ENCODE data around the gene NUP188. TPM values are rescaled to one million over a fixed set of nuclear protein-coding genes. Genes with fewer than 3 reads are reported as not detected.
"Not testable (repeated sequence)": the region's sequence is repeated elsewhere in the genome, so short reads cannot be mapped to it uniquely, and the experiment has no call there.

The NUP188 gene
- total RNA-seq, 2 experiments from 2014 or later = 88.0 to 108 TPM

DNA sequence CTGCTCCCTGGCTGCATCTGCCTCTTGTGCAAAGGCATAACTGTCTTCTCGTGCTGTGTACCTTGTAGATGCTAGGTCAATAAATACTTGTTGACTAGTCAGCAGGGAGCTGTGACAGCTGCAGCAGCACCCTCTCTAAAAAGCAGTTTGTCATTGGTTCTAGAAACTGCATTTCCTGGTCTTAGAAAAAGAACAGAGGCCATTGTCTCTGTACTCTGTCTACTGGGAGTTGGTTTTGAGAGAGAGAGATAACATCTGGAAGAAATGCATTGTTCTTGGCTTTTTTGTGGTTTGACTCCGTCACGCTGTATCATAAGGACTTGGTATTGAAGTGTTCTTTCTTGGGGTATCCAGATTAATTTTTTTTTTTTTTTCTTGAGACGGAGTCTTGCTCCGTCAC is 48.3 kb downstream of the NUP188 start:
- peaks cover 54% of the 10 kb centered on the region for H3K36me3 Mint-ChIP-seq
- H3K27ac Mint-ChIP-seq = no peak overlapping the region
- CTCF ChIA-PET = no interaction called here
- no peaks in the 10 kb centered on the region for H3K27me3 Mint-ChIP-seq
- DNase-seq (no peak), ATAC-seq (no peak)
- peaks cover 1% of the 10 kb centered on the region for H3K4me1 Mint-ChIP-seq
- no peak overlapping the region for H3K4me3 Mint-ChIP-seq
- H3K9me3 Mint-ChIP-seq (ENCODE audit: low read depth) = no peaks in the 10 kb centered on the region

- Mint-ChIP-seq H3K27ac (no peak overlapping the region), H3K36me3 (peaks cover 66% of the 10 kb centered on the region), H3K27me3 (no peaks in the 10 kb centered on the region), H3K4me3 (no peak overlapping the region), H3K9me3 (ENCODE audit: low read depth) (no peaks in the 10 kb centered on the region), H3K4me1 (no peaks in the 10 kb centered on the region)
- ATAC-seq (no peak), DNase-seq (no peak)
- CTCF ChIA-PET = interaction anchor here (1.5 to 1.9 kb wide), 2 partner anchors 30 to 180 kb away, joined by 4 read pairs; partner anchors contain the start of genes ENDOG and SH3GLB2
These were observed 51.0 kb downstream of the NUP188 start for GRCh38 chr9:128998462-128998861.

DNA sequence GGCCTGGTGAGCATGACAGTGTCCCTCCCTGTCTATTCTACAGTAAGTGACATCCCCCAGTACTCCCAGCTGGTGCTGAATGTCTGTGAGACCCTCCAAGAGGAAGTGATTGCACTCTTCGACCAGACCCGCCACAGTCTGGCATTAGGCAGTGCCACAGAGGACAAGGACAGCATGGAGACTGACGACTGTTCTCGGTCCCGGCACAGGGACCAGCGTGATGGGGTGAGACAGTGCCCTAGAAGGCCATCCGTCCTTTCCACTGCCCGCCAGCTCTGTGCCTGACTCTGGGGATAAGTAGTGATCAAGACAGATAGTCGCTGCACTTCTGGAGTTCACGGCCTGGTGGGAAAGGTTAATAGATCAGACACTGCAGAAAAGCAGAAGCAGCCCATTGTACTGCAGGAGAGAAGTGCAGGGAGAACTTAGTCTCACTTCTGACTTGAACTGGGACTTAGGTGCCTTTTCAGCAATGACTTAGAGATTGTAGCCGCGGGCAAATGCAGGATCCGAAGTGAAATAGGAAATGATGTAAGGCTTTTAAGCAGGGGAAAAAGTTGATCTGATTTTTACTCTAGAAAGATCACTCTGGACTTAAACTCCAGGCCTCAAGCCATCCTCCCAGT is 52.2 kb downstream of the NUP188 start:
- DNase-seq (no peak), ATAC-seq (no peak)
- no peaks in the 10 kb centered on the region for H3K4me1 Mint-ChIP-seq
- H3K36me3 Mint-ChIP-seq = peaks cover 58% of the 10 kb centered on the region
- H3K27ac Mint-ChIP-seq = no peak overlapping the region
- CTCF ChIA-PET = no interaction called here
- no peak overlapping the region for H3K4me3 Mint-ChIP-seq
- no peaks in the 10 kb centered on the region for H3K9me3 Mint-ChIP-seq (ENCODE audit: low read depth)
- no peaks in the 10 kb centered on the region for H3K27me3 Mint-ChIP-seq

DNA sequence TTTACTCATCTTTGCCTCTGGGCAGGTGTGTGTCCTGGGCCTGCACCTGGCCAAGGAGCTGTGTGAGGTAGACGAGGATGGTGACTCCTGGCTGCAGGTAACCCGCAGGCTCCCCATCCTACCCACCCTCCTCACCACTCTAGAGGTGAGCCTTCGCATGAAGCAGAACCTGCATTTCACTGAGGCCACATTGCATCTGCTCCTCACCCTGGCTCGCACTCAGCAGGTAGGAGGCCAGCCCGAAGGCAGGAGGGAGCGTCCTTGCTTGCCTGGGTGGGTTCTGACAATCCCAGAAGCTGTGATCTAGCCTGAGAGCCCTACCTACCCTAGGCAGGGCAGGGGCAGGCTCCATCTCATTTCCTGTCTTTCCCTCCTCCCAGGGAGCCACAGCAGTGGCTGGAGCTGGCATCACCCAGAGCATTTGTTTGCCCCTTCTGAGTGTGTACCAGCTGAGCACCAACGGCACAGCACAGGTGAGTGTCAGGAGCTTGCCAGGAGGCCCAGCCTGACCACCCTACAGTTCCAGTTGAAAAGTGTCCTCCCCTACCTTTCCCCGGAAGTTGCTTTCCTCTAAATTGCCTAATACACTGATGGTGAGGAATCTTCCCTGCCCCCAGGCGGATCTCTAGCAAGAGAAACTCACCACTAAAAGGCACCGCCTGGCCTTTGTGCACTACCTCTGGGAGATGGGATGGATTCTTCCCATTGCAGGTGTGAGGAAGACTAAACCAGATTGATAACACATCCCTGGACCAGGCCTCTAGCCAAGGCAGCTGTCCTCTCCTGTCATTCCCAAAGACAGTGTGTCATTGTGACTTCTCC is 54.2 kb downstream of the NUP188 start:
- Mint-ChIP-seq H3K36me3 (peaks cover 50% of the 10 kb centered on the region), H3K9me3 (ENCODE audit: low read depth) (no peaks in the 10 kb centered on the region), H3K27me3 (no peaks in the 10 kb centered on the region), H3K4me3 (no peak overlapping the region), H3K27ac (no peak overlapping the region), H3K4me1 (no peaks in the 10 kb centered on the region)
- DNase-seq = no peak
- no peak for ATAC-seq
- CTCF ChIA-PET = no interaction called here

- no peaks in the 10 kb centered on the region for H3K27me3 Mint-ChIP-seq
- no peaks in the 10 kb centered on the region for H3K9me3 Mint-ChIP-seq (ENCODE audit: low read depth)
- H3K36me3 Mint-ChIP-seq = peaks cover 43% of the 10 kb centered on the region
- H3K4me1 Mint-ChIP-seq = no peaks in the 10 kb centered on the region
- no peak for ATAC-seq
- no peak overlapping the region for H3K27ac Mint-ChIP-seq
- no peak for DNase-seq
- H3K4me3 Mint-ChIP-seq = no peak overlapping the region
- CTCF ChIA-PET = interaction anchor here (1.2 kb wide), 1 partner anchor 185 kb away, joined by 4 read pairs; the partner anchor contains the start of gene ENDOG
These were observed 55.5 kb downstream of the NUP188 start for GRCh38 chr9:129002992-129003391.

DNA sequence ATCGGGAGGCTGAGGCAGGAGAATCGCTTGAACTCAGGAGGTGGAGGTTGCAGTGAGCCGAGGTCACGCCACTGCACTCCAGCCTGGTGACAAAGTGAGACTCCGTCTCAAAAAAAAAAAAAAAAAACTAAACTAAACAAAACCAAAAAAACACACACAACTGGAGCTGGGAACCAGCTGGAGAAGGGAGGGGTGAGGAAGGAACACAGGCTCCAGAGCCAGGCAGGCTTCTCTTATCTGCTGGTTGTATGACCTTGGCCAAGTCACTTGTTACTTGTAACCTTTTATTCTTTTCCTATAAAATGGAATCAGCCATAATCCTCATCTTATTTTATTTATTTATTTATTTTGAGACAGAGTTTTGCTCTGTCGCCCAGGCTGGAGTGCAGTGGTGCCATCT is 56.7 kb downstream of the NUP188 start:
- H3K4me3 Mint-ChIP-seq; H3K27me3 Mint-ChIP-seq; ATAC-seq; H3K27ac Mint-ChIP-seq; DNase-seq; H3K9me3 Mint-ChIP-seq (ENCODE audit: low read depth); H3K4me1 Mint-ChIP-seq: not testable (repeated sequence)
- peaks cover 38% of the 10 kb centered on the region for H3K36me3 Mint-ChIP-seq
- CTCF ChIA-PET = interaction anchor here (0.7 to 2.5 kb wide), 2 partner anchors 19 to 136 kb away, joined by 3 to 7 read pairs; no protein-coding TSS in a partner anchor

DNA sequence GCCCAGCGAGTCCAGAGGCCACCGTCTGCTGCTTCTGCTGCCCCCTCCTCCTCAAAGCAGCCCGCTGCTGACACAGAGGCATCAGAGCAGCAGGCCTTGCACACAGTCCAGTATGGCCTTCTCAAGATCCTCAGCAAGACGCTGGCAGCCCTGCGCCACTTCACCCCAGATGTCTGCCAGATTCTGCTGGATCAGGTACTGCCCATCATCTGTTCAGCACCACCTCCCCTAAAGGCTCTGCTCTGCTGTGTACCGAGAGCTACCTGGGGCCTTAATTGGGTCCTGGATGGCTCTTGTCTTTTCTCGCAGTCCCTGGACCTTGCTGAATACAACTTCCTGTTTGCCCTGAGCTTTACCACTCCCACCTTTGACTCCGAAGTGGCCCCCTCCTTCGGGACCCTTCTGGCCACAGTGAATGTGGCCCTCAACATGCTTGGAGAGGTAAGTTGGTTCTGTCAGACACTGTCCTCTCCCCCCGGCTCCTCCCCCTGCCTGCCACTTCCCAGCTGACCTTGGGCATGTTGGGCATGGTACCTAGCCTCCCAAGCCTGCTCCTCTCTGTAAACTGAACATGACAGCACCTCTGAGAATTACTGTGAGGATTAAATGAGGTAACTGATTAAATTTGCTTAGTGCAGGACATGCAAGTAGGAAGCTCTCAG is 58.0 kb downstream of the NUP188 start:
- H3K4me1 Mint-ChIP-seq = no peaks in the 10 kb centered on the region
- H3K9me3 Mint-ChIP-seq (ENCODE audit: low read depth) = no peaks in the 10 kb centered on the region
- ATAC-seq = no peak
- no peaks in the 10 kb centered on the region for H3K27me3 Mint-ChIP-seq
- CTCF ChIA-PET = interaction anchor here (2.5 kb wide), 1 partner anchor 18 kb away, joined by 7 read pairs; no protein-coding TSS in a partner anchor
- peaks cover 30% of the 10 kb centered on the region for H3K36me3 Mint-ChIP-seq
- DNase-seq = no peak
- H3K27ac Mint-ChIP-seq = no peak overlapping the region
- no peak overlapping the region for H3K4me3 Mint-ChIP-seq

DNA sequence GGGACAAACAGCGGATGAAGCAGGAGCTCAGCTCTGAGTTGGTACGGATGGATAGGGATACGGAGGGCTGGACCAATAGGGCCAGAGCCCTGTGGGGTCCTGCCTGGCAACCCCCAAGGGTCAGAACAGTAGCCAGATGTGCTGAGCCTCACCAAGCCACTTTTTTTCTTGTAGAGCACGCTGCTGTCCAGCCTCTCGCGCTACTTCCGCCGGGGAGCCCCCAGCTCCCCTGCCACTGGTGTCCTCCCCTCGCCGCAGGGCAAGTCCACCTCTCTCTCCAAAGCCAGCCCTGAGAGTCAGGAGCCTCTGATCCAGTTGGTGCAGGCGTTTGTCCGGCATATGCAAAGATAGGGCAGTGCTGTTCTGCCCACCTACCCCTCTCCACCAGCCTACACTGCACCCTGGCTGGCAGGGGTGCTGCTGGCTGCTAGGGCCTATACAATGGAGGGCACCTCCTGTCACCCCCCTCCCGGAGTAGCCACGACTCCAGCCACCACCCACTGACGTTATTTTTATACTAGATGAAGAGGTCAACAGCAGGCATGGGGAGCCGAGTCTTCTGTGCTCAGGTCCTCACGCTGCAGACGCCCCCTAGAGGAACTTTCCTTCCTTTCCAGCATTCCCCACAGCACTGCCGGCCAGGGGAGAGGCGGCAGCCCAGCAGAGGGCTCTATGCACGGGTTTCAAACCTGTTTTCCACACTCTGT is 59.0 kb downstream of the NUP188 start:
- H3K4me1 Mint-ChIP-seq = no peaks in the 10 kb centered on the region
- peak; percentile 78 for ATAC-seq
- H3K27me3 Mint-ChIP-seq = no peaks in the 10 kb centered on the region
- no peaks in the 10 kb centered on the region for H3K9me3 Mint-ChIP-seq (ENCODE audit: low read depth)
- no peak overlapping the region for H3K4me3 Mint-ChIP-seq
- CTCF ChIA-PET = interaction anchor here (1.2 to 2.5 kb wide), 3 partner anchors 17 to 25 kb away, joined by 4 to 7 read pairs (median 4); no protein-coding TSS in a partner anchor
- H3K36me3 Mint-ChIP-seq = peaks cover 24% of the 10 kb centered on the region
- peak; percentile 57 for DNase-seq
- H3K27ac Mint-ChIP-seq = peak overlapping the region; percentile 28

DNA sequence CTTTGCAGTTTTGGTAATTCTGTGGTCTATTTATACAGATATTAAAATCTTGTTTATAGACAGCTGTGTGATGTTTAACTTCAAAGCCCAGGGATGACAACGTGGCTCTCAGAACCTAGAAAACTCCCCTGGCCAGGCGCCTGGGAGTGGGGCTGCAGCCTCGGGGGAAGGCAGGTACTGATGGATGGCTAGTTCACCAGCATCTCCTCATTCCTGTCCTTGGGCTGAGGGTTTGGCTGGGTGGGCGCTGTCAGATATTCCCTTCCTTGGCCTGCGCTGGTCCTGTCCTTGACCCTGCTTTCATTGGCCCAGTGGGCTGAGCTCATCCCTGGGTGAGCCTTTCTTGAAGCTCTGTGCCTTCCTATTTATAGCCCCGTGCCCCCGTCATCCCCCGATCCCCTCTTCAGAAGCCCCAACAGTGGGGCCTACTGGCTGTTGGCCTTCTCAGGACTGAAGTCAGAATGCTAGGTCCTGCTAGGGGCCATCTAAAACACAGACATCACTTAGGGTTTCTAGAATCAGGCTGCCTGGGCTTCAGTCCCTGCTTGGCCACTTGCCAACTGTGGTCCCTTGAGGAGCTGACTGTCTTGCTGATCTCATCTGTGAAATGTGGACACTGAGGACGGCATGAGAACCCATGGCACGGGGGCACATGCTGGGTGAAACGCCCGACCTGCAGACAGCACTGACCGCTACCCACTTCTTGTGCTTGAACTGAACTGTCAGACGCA is 59.7 kb downstream of the NUP188 start:
- peaks cover 18% of the 10 kb centered on the region for H3K36me3 Mint-ChIP-seq
- H3K9me3 Mint-ChIP-seq (ENCODE audit: low read depth) = no peaks in the 10 kb centered on the region
- H3K4me3 Mint-ChIP-seq = no peak overlapping the region
- DNase-seq (no peak), ATAC-seq (no peak)
- no peak overlapping the region for H3K27ac Mint-ChIP-seq
- no peaks in the 10 kb centered on the region for H3K27me3 Mint-ChIP-seq
- no peaks in the 10 kb centered on the region for H3K4me1 Mint-ChIP-seq
- CTCF ChIA-PET = interaction anchor here (0.6 to 1.5 kb wide), 5 partner anchors 17 to 618 kb away, joined by 3 to 4 read pairs (median 4); no protein-coding TSS in a partner anchor

- DNase-seq (no peak), ATAC-seq (no peak)
- Mint-ChIP-seq H3K9me3 (ENCODE audit: low read depth) (no peaks in the 10 kb centered on the region), H3K27ac (peak overlapping the region; percentile 5), H3K27me3 (no peaks in the 10 kb centered on the region), H3K36me3 (peaks cover 13% of the 10 kb centered on the region), H3K4me1 (no peaks in the 10 kb centered on the region), H3K4me3 (no peak overlapping the region)
- CTCF ChIA-PET = interaction anchor here (0.6 to 1.5 kb wide), 5 partner anchors 15 to 617 kb away, joined by 3 to 4 read pairs (median 4); no protein-coding TSS in a partner anchor
These were observed 60.4 kb downstream of the NUP188 start for GRCh38 chr9:129007766-129008468.

DNA sequence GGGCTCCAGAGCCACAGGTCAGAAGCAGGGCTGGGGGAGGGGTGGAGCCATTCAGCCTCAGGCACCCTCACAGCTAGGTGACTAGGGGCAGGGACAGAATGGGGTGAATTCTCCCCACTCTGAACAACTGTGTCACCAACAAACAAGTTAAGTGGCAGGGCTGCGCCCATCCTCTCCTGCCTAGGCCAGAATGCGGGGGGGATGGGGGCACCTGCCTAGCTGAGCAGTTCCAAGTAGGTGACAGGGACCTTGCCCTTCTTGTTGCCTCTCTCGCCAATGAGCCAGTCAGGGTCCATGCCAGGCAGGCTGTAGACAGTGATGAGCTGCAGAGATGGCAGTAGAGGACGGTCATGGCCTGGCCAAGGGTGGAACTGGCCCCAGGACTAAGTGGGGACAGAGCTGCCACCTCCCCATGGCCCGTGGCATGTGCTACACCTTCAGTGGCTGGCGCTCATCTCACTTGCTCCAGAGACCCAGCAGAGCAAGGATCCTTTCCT is 61.0 kb downstream of the NUP188 start:
- H3K9me3 Mint-ChIP-seq (ENCODE audit: low read depth) = no peaks in the 10 kb centered on the region
- CTCF ChIA-PET = interaction anchor here (0.6 to 1.5 kb wide), 4 partner anchors 9 to 111 kb away, joined by 3 to 5 read pairs (median 3); no protein-coding TSS in a partner anchor
- DNase-seq (no peak), ATAC-seq (no peak)
- no peak overlapping the region for H3K4me3 Mint-ChIP-seq
- no peaks in the 10 kb centered on the region for H3K27me3 Mint-ChIP-seq
- no peak overlapping the region for H3K27ac Mint-ChIP-seq
- H3K36me3 Mint-ChIP-seq = peaks cover 7% of the 10 kb centered on the region
- H3K4me1 Mint-ChIP-seq = no peaks in the 10 kb centered on the region
